ENCODE measurements around the gene CDK7. TPM values are rescaled to one million over a fixed set of nuclear protein-coding genes. Genes with fewer than 3 reads are reported as not detected.

Gene CDK7
- total and polyA plus RNA-seq, 9 of the 15 experiments (the other 6 are each of a cell fraction or from before 2014, with no cell fraction given) = 41.7 to 143 (median 65.3) TPM

- TF ChIP-seq ZMIZ1 (IDR thresholded peaks at IDR 0.05; ENCODE audit: low read depth in 2 of 2, low read length in 2 of 2) = no peak
- TF ChIP-seq LEF1 (IDR thresholded peaks at IDR 0.05) = 0 out of 2 replicates have a peak, but pooled peaks have one; percentile 26
- peak; percentile 43; the same call in 1 of the 2 replicates for TF ChIP-seq CXXC5 (CRISPR knock-in tag; IDR thresholded peaks at IDR 0.05)
- TF ChIP-seq TCF3 (CRISPR knock-in tag; IDR thresholded peaks at IDR 0.05) = peak; percentile 87
- TF ChIP-seq SIN3A (IDR thresholded peaks at IDR 0.05; ENCODE audit: borderline replicate concordance in 2 of 2, control insufficient read depth in 1 of 2, low read depth in 2 of 2, low read length in 2 of 2) = peak; percentile 71 to 96
- no peak for TF ChIP-seq ZNF740 (CRISPR knock-in tag; IDR thresholded peaks at IDR 0.05)
- TF ChIP-seq ZNF740 (tag; IDR thresholded peaks at IDR 0.05) = no peak
- no peak for TF ChIP-seq CCNT2 (IDR thresholded peaks at IDR 0.05; ENCODE audit: borderline replicate concordance, extremely low read depth, insufficient read length, low read depth, low read length)
- no peak for TF ChIP-seq ZBTB1 (CRISPR knock-in tag; IDR thresholded peaks at IDR 0.05; ENCODE audit: borderline replicate concordance, low read depth)
- peak; percentile 27; the same call in 1 of the 2 replicates for TF ChIP-seq BCOR (IDR thresholded peaks at IDR 0.05)
- TF ChIP-seq ZNF696 (CRISPR knock-in tag; conservative IDR thresholded peaks at IDR 0.05) = no peak
- peak in 1 of 2 experiments; percentile 92; a peak in 2 of 4 replicates for TF ChIP-seq ZNF318 (IDR thresholded peaks at IDR 0.05; ENCODE audit: borderline replicate concordance in 1 of 2, low read depth in 1 of 2)
- no peak for TF ChIP-seq PURB (CRISPR knock-in tag; IDR thresholded peaks at IDR 0.05; ENCODE audit: low read depth)
Measured at GRCh38 chr5:69300537-69301203, 66.0 kb downstream of the CDK7 start (continued).

Data from K562 (cell line).